Activated CD8-positive, alpha-beta T cell treated with anti-CD3 and anti-CD28 coated beads, Interleukin-2, amount 10 ng/mL, durations not matched to agents 7 days and 5 days (primary cell): Measurements from ENCODE around the gene MX1. TPM values are rescaled to one million over a fixed set of nuclear protein-coding genes. Genes with fewer than 3 reads are reported as not detected.

Experiments used
- ATAC-seq: fragments of 150-1000 bp; cut with Tn5 transposase; one replicate; pipeline ENCODE4 v1.10.0; 2021; ENCODE audit warnings: moderate library complexity
- CTCF ChIA-PET: fragments of 350-600 bp; sonication (Branson Sonifier 250); formaldehyde crosslinking; loops from one replicate; lab custom pipeline; 2021; ENCODE audit warnings: antibody characterized with exemption; lab: Charles Lee
- POLR2A ChIA-PET: fragments of 350-600 bp; sonication (Branson Sonifier 250); formaldehyde crosslinking; loops from one replicate; lab custom pipeline; 2021; ENCODE audit warnings: antibody characterized with exemption; lab: Charles Lee
- DNase-seq: peaks from one replicate; pipeline ENCODE4 v3.0.0-alpha.2; 2020
- H3K27ac Mint-ChIP-seq: one replicate; pipeline ENCODE4 v1.8.0; 2021; ENCODE audit warnings: mild to moderate bottlenecking, mixed read lengths
- H3K27me3 Mint-ChIP-seq: one replicate; pipeline ENCODE4 v1.8.0; 2021; ENCODE audit warnings: low read depth, mixed read lengths
- H3K36me3 Mint-ChIP-seq: one replicate; pipeline ENCODE4 v1.8.0; 2021; ENCODE audit warnings: low read depth, mixed read lengths
- H3K4me1 Mint-ChIP-seq: one replicate; pipeline ENCODE4 v1.8.0; 2021; ENCODE audit warnings: low read depth, mixed read lengths
- H3K4me3 Mint-ChIP-seq: one replicate; pipeline ENCODE4 v1.8.0; 2021; ENCODE audit warnings: mild to moderate bottlenecking, mixed read lengths
- H3K9me3 Mint-ChIP-seq: one replicate; pipeline ENCODE4 v1.8.0; 2022; ENCODE audit warnings: mixed read lengths; ENCODE audit not compliant: insufficient read depth
- total RNA-seq, 2 experiments: library from RNA; stranded (reverse); gene quantifications; one replicate each; pipeline ENCODE4 v1.2.3, GENCODE V29; 2021

MX1 gene
- total RNA-seq, 2 experiments from 2014 or later: 563 to 584 TPM

- Mint-ChIP-seq H3K27me3 (peaks cover 26% of the 10 kb centered on the region), H3K4me3 (no peak overlapping the region), H3K4me1 (peaks cover 10% of the 10 kb centered on the region), H3K36me3 (no peaks in the 10 kb centered on the region), H3K27ac (no peak overlapping the region), H3K9me3 (no peaks in the 10 kb centered on the region)
- ChIA-PET CTCF (interaction anchor here (1.9 kb wide), 1 partner anchor 199 kb away, joined by 7 read pairs; no protein-coding TSS in a partner anchor), POLR2A (no interaction called here)
- ATAC-seq: no peak
- no peak for DNase-seq
These were observed 56.9 kb downstream of the MX1 start for GRCh38 chr21:41482980-41483379.

GRCh38 chr21:41483415-41483814 lies 57.4 kb downstream of the MX1 start:
- Mint-ChIP-seq H3K27ac (no peak overlapping the region), H3K4me1 (peaks cover 8% of the 10 kb centered on the region), H3K36me3 (no peaks in the 10 kb centered on the region), H3K9me3 (no peaks in the 10 kb centered on the region), H3K27me3 (peaks cover 23% of the 10 kb centered on the region), H3K4me3 (no peak overlapping the region)
- CTCF ChIA-PET: interaction anchor here (1.9 kb wide), 1 partner anchor 200 kb away, joined by 7 read pairs; no protein-coding TSS in a partner anchor
- POLR2A ChIA-PET: no interaction called here
- DNase-seq (no peak), ATAC-seq (no peak)

GRCh38 chr21:41483973-41484372 lies 57.9 kb downstream of the MX1 start:
- H3K4me3 Mint-ChIP-seq: no peak overlapping the region
- DNase-seq: no peak
- no peaks in the 10 kb centered on the region for H3K9me3 Mint-ChIP-seq
- ChIA-PET POLR2A (no interaction called here), CTCF (interaction anchor here (1.9 kb wide), 1 partner anchor 200 kb away, joined by 7 read pairs; no protein-coding TSS in a partner anchor)
- H3K27ac Mint-ChIP-seq: no peak overlapping the region
- no peak for ATAC-seq
- no peaks in the 10 kb centered on the region for H3K36me3 Mint-ChIP-seq
- peaks cover 23% of the 10 kb centered on the region for H3K27me3 Mint-ChIP-seq
- H3K4me1 Mint-ChIP-seq: peaks cover 4% of the 10 kb centered on the region

GRCh38 chr21:41487082-41487481 lies 61.0 kb downstream of the MX1 start:
- Mint-ChIP-seq H3K4me1 (peaks cover 4% of the 10 kb centered on the region), H3K27me3 (peaks cover 14% of the 10 kb centered on the region), H3K36me3 (no peaks in the 10 kb centered on the region), H3K4me3 (no peak overlapping the region), H3K9me3 (no peaks in the 10 kb centered on the region), H3K27ac (no peak overlapping the region)
- ATAC-seq (no peak), DNase-seq (no peak)
- ChIA-PET CTCF (no interaction called here), POLR2A (no interaction called here)

GRCh38 chr21:41488080-41488479 lies 62.0 kb downstream of the MX1 start:
- ChIA-PET POLR2A (no interaction called here), CTCF (no interaction called here)
- DNase-seq (no peak), ATAC-seq (no peak)
- Mint-ChIP-seq H3K4me1 (peaks cover 4% of the 10 kb centered on the region), H3K9me3 (no peaks in the 10 kb centered on the region), H3K27me3 (peaks cover 7% of the 10 kb centered on the region), H3K4me3 (no peak overlapping the region), H3K27ac (no peak overlapping the region), H3K36me3 (no peaks in the 10 kb centered on the region)

- H3K4me3 Mint-ChIP-seq: no peak overlapping the region
- no peak for ATAC-seq
- H3K36me3 Mint-ChIP-seq: no peaks in the 10 kb centered on the region
- H3K27me3 Mint-ChIP-seq: peaks cover 7% of the 10 kb centered on the region
- H3K27ac Mint-ChIP-seq: no peak overlapping the region
- peaks cover 4% of the 10 kb centered on the region for H3K4me1 Mint-ChIP-seq
- H3K9me3 Mint-ChIP-seq: no peaks in the 10 kb centered on the region
- CTCF ChIA-PET: no interaction called here
- DNase-seq: no peak
- POLR2A ChIA-PET: no interaction called here
These were observed 63.3 kb downstream of the MX1 start for GRCh38 chr21:41489329-41489728.

GRCh38 chr21:41490330-41490729 lies 64.3 kb downstream of the MX1 start:
- POLR2A ChIA-PET: no interaction called here
- no peak for ATAC-seq
- DNase-seq: no peak
- peaks cover 7% of the 10 kb centered on the region for H3K27me3 Mint-ChIP-seq
- CTCF ChIA-PET: no interaction called here
- peaks cover 4% of the 10 kb centered on the region for H3K4me1 Mint-ChIP-seq
- H3K4me3 Mint-ChIP-seq: no peak overlapping the region
- no peaks in the 10 kb centered on the region for H3K36me3 Mint-ChIP-seq
- no peaks in the 10 kb centered on the region for H3K9me3 Mint-ChIP-seq
- no peak overlapping the region for H3K27ac Mint-ChIP-seq

GRCh38 chr21:41491412-41491811 lies 65.4 kb downstream of the MX1 start:
- H3K27me3 Mint-ChIP-seq: peaks cover 7% of the 10 kb centered on the region
- CTCF ChIA-PET: no interaction called here
- H3K4me1 Mint-ChIP-seq: peaks cover 4% of the 10 kb centered on the region
- DNase-seq: no peak
- ATAC-seq: no peak
- H3K9me3 Mint-ChIP-seq: no peaks in the 10 kb centered on the region
- H3K36me3 Mint-ChIP-seq: no peaks in the 10 kb centered on the region
- POLR2A ChIA-PET: no interaction called here
- no peak overlapping the region for H3K4me3 Mint-ChIP-seq
- H3K27ac Mint-ChIP-seq: no peak overlapping the region

- Mint-ChIP-seq H3K9me3 (no peaks in the 10 kb centered on the region), H3K4me3 (no peak overlapping the region), H3K27ac (no peak overlapping the region), H3K36me3 (no peaks in the 10 kb centered on the region), H3K27me3 (peaks cover 16% of the 10 kb centered on the region), H3K4me1 (no peaks in the 10 kb centered on the region)
- ATAC-seq (no peak), DNase-seq (no peak)
- ChIA-PET POLR2A (no interaction called here), CTCF (no interaction called here)
These were observed 68.2 kb downstream of the MX1 start for GRCh38 chr21:41494242-41494641.

GRCh38 chr21:41497008-41497407 lies 71.0 kb downstream of the MX1 start:
- ATAC-seq (no peak), DNase-seq (no peak)
- Mint-ChIP-seq H3K36me3 (no peaks in the 10 kb centered on the region), H3K4me1 (no peaks in the 10 kb centered on the region), H3K27ac (no peak overlapping the region), H3K9me3 (no peaks in the 10 kb centered on the region), H3K4me3 (no peak overlapping the region), H3K27me3 (peaks cover 23% of the 10 kb centered on the region)
- ChIA-PET CTCF (no interaction called here), POLR2A (no interaction called here)

- DNase-seq (no peak), ATAC-seq (no peak)
- Mint-ChIP-seq H3K27me3 (peaks cover 26% of the 10 kb centered on the region), H3K4me3 (no peak overlapping the region), H3K9me3 (no peaks in the 10 kb centered on the region), H3K4me1 (no peaks in the 10 kb centered on the region), H3K27ac (no peak overlapping the region), H3K36me3 (no peaks in the 10 kb centered on the region)
- ChIA-PET CTCF (no interaction called here), POLR2A (no interaction called here)
These were observed 71.7 kb downstream of the MX1 start for GRCh38 chr21:41497788-41498187.

GRCh38 chr21:41499920-41500319 lies 73.9 kb downstream of the MX1 start:
- Mint-ChIP-seq H3K27ac (no peak overlapping the region), H3K9me3 (no peaks in the 10 kb centered on the region), H3K4me1 (peaks cover 5% of the 10 kb centered on the region), H3K36me3 (no peaks in the 10 kb centered on the region), H3K4me3 (no peak overlapping the region), H3K27me3 (peaks cover 36% of the 10 kb centered on the region)
- CTCF ChIA-PET: no interaction called here
- no peak for DNase-seq
- ATAC-seq: no peak
- POLR2A ChIA-PET: no interaction called here

- ATAC-seq: no peak
- no peak overlapping the region for H3K27ac Mint-ChIP-seq
- peaks cover 41% of the 10 kb centered on the region for H3K27me3 Mint-ChIP-seq
- no peak overlapping the region for H3K4me3 Mint-ChIP-seq
- peaks cover 5% of the 10 kb centered on the region for H3K4me1 Mint-ChIP-seq
- CTCF ChIA-PET: no interaction called here
- DNase-seq: no peak
- H3K9me3 Mint-ChIP-seq: no peaks in the 10 kb centered on the region
- POLR2A ChIA-PET: no interaction called here
- no peaks in the 10 kb centered on the region for H3K36me3 Mint-ChIP-seq
These were observed 74.3 kb downstream of the MX1 start for GRCh38 chr21:41500363-41500762.
